Lung (tissue), 12 donors: ENCODE data around the gene TMPRSS5. TPM values are rescaled to one million over a fixed set of nuclear protein-coding genes. Genes with fewer than 3 reads are reported as not detected.

Source experiments
- ATAC-seq: fragments of 200-7000 bp; cut with Tn5 transposase; one replicate; pipeline ENCODE4 v1.9.1; 2020; ENCODE audit warnings: moderate number of reproducible peaks; ENCODE audit not compliant: insufficient read depth, low FRiP score
- DNase-seq, 3 donors: peaks; one replicate each; pipeline ENCODE4 v3.0.0-alpha.2; 2013 to 2017
- H3K27ac ChIP-seq, 2 donors: one replicate each; pipeline ENCODE4 v1.5.1; 2013; ENCODE audit warnings: mild to moderate bottlenecking in 2 of 2, moderate library complexity in 2 of 2, control low read depth in 1 of 2, inconsistent platforms in 1 of 2, low read depth in 1 of 2, low read length in 1 of 2
- H3K27me3 ChIP-seq, 3 donors: one replicate each; pipeline ENCODE4 v1.5.1; 2013; ENCODE audit warnings: low read length in 2 of 3; ENCODE audit not compliant: control insufficient read depth in 3 of 3, insufficient read depth in 3 of 3
- H3K36me3 ChIP-seq, 4 donors: one replicate each; pipeline ENCODE4 v1.5.1; 2013; ENCODE audit warnings: low read length in 4 of 4, mild to moderate bottlenecking in 1 of 4, moderate library complexity in 1 of 4; ENCODE audit not compliant: control insufficient read depth in 4 of 4, insufficient read depth in 4 of 4
- H3K4me1 ChIP-seq, 5 donors: one replicate each; pipeline ENCODE4 v1.5.1; 2013; ENCODE audit warnings: low read length in 5 of 5, mild to moderate bottlenecking in 2 of 5, moderate library complexity in 1 of 5; ENCODE audit not compliant: control insufficient read depth in 5 of 5, insufficient read depth in 5 of 5
- H3K4me3 ChIP-seq: one replicate; pipeline ENCODE4 v1.5.1; 2013; ENCODE audit warnings: mild to moderate bottlenecking, control low read depth, moderate library complexity
- H3K9ac ChIP-seq, 2 donors: one replicate each; pipeline ENCODE4 v1.5.1; 2013; ENCODE audit warnings: low read length in 2 of 2, control low read depth in 1 of 2; ENCODE audit not compliant: insufficient read depth in 1 of 2
- H3K9me3 ChIP-seq, 4 donors: one replicate each; pipeline ENCODE4 v1.5.1; 2013; ENCODE audit warnings: low read length in 3 of 4, mild to moderate bottlenecking in 1 of 4, moderate library complexity in 1 of 4; ENCODE audit not compliant: control insufficient read depth in 4 of 4, insufficient read depth in 3 of 4
- WGBS, 2 donors: extraction: QIAGEN DNeasy Blood & Tissue Kit; methylation state at CpG; one replicate each; pipeline ENCODE4 v1.1.7; 2013; 5-methylcytosine and 5-hydroxymethylcytosine counted together
- polyA plus RNA-seq, 2 donors: library from polyadenylated mRNA; stranded (reverse); fragments of 200-250 nt; gene quantifications; one replicate each; pipeline ENCODE4 v1.2.1, GENCODE V29; 2013
- total RNA-seq, 2 donors: library from RNA; depleted of rRNA in 1 of 2; stranded (reverse); fragments of >200 nt in 1 of 2; gene quantifications; one replicate each; pipeline ENCODE4 v1.2.1, GENCODE V29; 2014 to 2021
- TF ChIP-seq, protein P1 (sequence below): IDR thresholded peaks from 2 replicates; pipeline ENCODE4 v1.5.1; 2012; ENCODE audit warnings: mild to moderate bottlenecking; ENCODE audit errors: control extremely low read depth, extremely low read depth
- donor health status: control.
- donor health status: control.
- donor health status: Bipolar disorder and iron deficiency.
- donor health status: healthy.
- donor health status: DM: yes; HTN: yes; CAD: no.

The TMPRSS5 gene
- total and polyA plus RNA-seq, 4 donors, result 0.32 to 1.8 (median 0.99) TPM

GRCh38 chr11:113697111-113697510, 9.0 kb downstream of the TMPRSS5 start:
- no peaks in the 10 kb centered on the region for H3K27me3 ChIP-seq
- WGBS, 2 donors, result 95 to 100% methylated on average over 5 of the region's 5 CpGs
- no peak overlapping the region for H3K27ac ChIP-seq
- peaks cover 0 to 2% (median under 1%) of the 10 kb centered on the region in 4 donors for H3K36me3 ChIP-seq
- no peak overlapping the region for H3K4me3 ChIP-seq
- peaks cover 0 to 3% (median 0%) of the 10 kb centered on the region in 5 donors for H3K4me1 ChIP-seq
- no peak overlapping the region for H3K9ac ChIP-seq
- DNase-seq (no peak), ATAC-seq (no peak)
- TF ChIP-seq, protein P1, sequence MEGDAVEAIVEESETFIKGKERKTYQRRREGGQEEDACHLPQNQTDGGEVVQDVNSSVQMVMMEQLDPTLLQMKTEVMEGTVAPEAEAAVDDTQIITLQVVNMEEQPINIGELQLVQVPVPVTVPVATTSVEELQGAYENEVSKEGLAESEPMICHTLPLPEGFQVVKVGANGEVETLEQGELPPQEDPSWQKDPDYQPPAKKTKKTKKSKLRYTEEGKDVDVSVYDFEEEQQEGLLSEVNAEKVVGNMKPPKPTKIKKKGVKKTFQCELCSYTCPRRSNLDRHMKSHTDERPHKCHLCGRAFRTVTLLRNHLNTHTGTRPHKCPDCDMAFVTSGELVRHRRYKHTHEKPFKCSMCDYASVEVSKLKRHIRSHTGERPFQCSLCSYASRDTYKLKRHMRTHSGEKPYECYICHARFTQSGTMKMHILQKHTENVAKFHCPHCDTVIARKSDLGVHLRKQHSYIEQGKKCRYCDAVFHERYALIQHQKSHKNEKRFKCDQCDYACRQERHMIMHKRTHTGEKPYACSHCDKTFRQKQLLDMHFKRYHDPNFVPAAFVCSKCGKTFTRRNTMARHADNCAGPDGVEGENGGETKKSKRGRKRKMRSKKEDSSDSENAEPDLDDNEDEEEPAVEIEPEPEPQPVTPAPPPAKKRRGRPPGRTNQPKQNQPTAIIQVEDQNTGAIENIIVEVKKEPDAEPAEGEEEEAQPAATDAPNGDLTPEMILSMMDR, result no peak
- H3K9me3 ChIP-seq, result peaks cover 0 to 3% (median 0%) of the 10 kb centered on the region in 4 donors

GRCh38 chr11:113695207-113695606, 10.9 kb downstream of the TMPRSS5 start:
- Histone ChIP-seq H3K36me3 (peaks cover 0 to 2% (median under 1%) of the 10 kb centered on the region in 4 donors), H3K4me1 (peaks cover 0 to 3% (median 0%) of the 10 kb centered on the region in 5 donors), H3K9me3 (peaks cover 0 to 3% (median 0%) of the 10 kb centered on the region in 4 donors), H3K27ac (no peak overlapping the region), H3K4me3 (no peak overlapping the region), H3K27me3 (no peaks in the 10 kb centered on the region), H3K9ac (no peak overlapping the region)
- DNase-seq (no peak), ATAC-seq (no peak)
- 91 to 92% methylated on average over 4 of the region's 4 CpGs for WGBS, 2 donors
- TF ChIP-seq, protein P1, result no peak

- WGBS, 2 donors, result 97% methylated on average over 12 of the region's 12 CpGs
- H3K9me3 ChIP-seq, result peaks cover 0 to 3% (median 0%) of the 10 kb centered on the region in 4 donors
- TF ChIP-seq, protein P1, result no peak
- H3K27me3 ChIP-seq, result no peaks in the 10 kb centered on the region
- ATAC-seq (no peak), DNase-seq (no peak)
- no peak overlapping the region for H3K9ac ChIP-seq
- no peak overlapping the region for H3K27ac ChIP-seq
- peaks cover 0 to 3% (median 0%) of the 10 kb centered on the region in 5 donors for H3K4me1 ChIP-seq
- no peak overlapping the region for H3K4me3 ChIP-seq
- peaks cover 0 to 2% (median under 1%) of the 10 kb centered on the region in 4 donors for H3K36me3 ChIP-seq
These were observed 11.7 kb downstream of the TMPRSS5 start for GRCh38 chr11:113694390-113694789.

DNA sequence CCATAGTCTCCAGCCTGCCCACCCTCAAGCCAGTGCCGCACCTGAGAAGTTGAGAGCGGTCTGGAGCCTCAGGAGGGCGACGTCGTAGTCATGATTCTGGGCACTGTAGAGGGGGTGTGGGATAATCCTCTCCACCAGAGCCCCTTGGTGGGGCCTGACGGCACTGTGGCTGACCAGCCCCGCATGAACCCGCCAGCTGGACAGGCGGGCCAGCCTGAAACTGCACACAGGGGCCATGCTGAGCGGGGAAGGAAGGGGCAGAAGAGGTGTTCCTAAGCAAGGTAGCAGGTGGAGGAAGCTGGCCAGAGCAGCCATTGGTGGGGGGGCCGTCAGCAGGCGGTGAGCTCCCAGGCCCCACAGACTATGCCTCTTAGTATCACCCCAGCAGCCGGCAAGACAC, 13.1 kb downstream of the TMPRSS5 start:
- ATAC-seq (no peak), DNase-seq (no peak)
- no peaks in the 10 kb centered on the region for H3K9me3 ChIP-seq

More for the DNA sequence above, 13.1 kb downstream of the TMPRSS5 start:
- Histone ChIP-seq H3K36me3 (peaks cover 0 to 2% (median under 1%) of the 10 kb centered on the region in 4 donors), H3K4me1 (no peaks in the 10 kb centered on the region), H3K4me3 (no peak overlapping the region), H3K27ac (no peak overlapping the region), H3K9ac (no peak overlapping the region), H3K27me3 (no peaks in the 10 kb centered on the region)
- TF ChIP-seq, protein P1, result no peak
- WGBS, 2 donors, result 91 to 94% methylated on average over 13 of the region's 13 CpGs
